HepG2 (cell line): Measurements from ENCODE around the gene CAPN12. TPM values are rescaled to one million over a fixed set of nuclear protein-coding genes. Genes with fewer than 3 reads are reported as not detected.

Source experiments
- AGO2 ChIP-seq: fragments of 200-400 bp; formaldehyde crosslinking; optimal IDR thresholded peaks from 2 replicates; pipeline ENCODE3; 2017; ENCODE audit warnings: mild to moderate bottlenecking, low read depth, low read length, moderate library complexity
- FLYWCH1 ChIP-seq: sonication (generic); formaldehyde crosslinking; IDR thresholded peaks from 2 replicates; pipeline ENCODE4 v1.8.1; 2023; ENCODE audit warnings: mild to moderate bottlenecking, missing genetic modification reagents
- GMEB1 ChIP-seq: sonication (generic); formaldehyde crosslinking; IDR thresholded peaks from 2 replicates; pipeline ENCODE4 v1.5.1; 2020; ENCODE audit warnings: missing genetic modification reagents, mild to moderate bottlenecking, borderline replicate concordance
- HCFC1 ChIP-seq: fragments of 150-350 bp; IDR thresholded peaks from 2 replicates; pipeline ENCODE4 v1.6.1; 2014; ENCODE audit warnings: low read depth, low read length
- HDAC2 ChIP-seq: sonication (generic); formaldehyde crosslinking; IDR thresholded peaks from 2 replicates; pipeline ENCODE4 v1.4.0; 2020; ENCODE audit warnings: missing genetic modification reagents
- IRF2 ChIP-seq: IDR thresholded peaks from 2 replicates; pipeline ENCODE4 v1.6.1; 2018; ENCODE audit warnings: missing genetic modification reagents, missing compliant biosample characterization
- NFIB ChIP-seq: sonication (generic); formaldehyde crosslinking; IDR thresholded peaks from 2 replicates; pipeline ENCODE4 v1.9.0; 2021; ENCODE audit warnings: missing genetic modification reagents, mild to moderate bottlenecking, borderline replicate concordance
- RBM39 ChIP-seq: fragments of 200-400 bp; formaldehyde crosslinking; IDR thresholded peaks from one replicate; pipeline ENCODE4 v1.6.1; 2018; ENCODE audit warnings: antibody characterized with exemption, mild to moderate bottlenecking, low read depth, low read length; ENCODE audit not compliant: poor library complexity, severe bottlenecking
- SMAD3 ChIP-seq: sonication (generic); formaldehyde crosslinking; IDR thresholded peaks from 2 replicates; pipeline ENCODE4 v1.4.0; 2020; ENCODE audit warnings: missing genetic modification reagents
- TOPORS ChIP-seq: sonication (generic); formaldehyde crosslinking; IDR thresholded peaks from 2 replicates; pipeline ENCODE4 v1.8.0; 2023; ENCODE audit warnings: mild to moderate bottlenecking, missing genetic modification reagents
- ZFP82 ChIP-seq: sonication (generic); formaldehyde crosslinking; IDR thresholded peaks from 2 replicates; pipeline ENCODE4 v1.5.1; 2020; ENCODE audit warnings: mild to moderate bottlenecking, missing genetic modification reagents, borderline replicate concordance
- ZNF180 ChIP-seq: sonication (generic); formaldehyde crosslinking; IDR thresholded peaks from 2 replicates; pipeline ENCODE4 v1.4.0; 2020; ENCODE audit warnings: low read depth, missing genetic modification reagents, borderline replicate concordance
- ZNF672 ChIP-seq: sonication (generic); formaldehyde crosslinking; IDR thresholded peaks from 2 replicates; pipeline ENCODE4 v1.8.1; 2022; ENCODE audit warnings: missing genetic modification reagents
- ZNF770 ChIP-seq: sonication (generic); formaldehyde crosslinking; IDR thresholded peaks from 2 replicates; pipeline ENCODE4 v1.5.0; 2020; ENCODE audit warnings: mild to moderate bottlenecking, missing genetic modification reagents
- ZNF878 ChIP-seq: sonication (generic); formaldehyde crosslinking; IDR thresholded peaks from 2 replicates; pipeline ENCODE4 v1.8.1; 2023; ENCODE audit warnings: mild to moderate bottlenecking, missing genetic modification reagents, moderate library complexity
- polyA plus RNA-seq, 8 experiments: library from polyadenylated mRNA; depleted of rRNA in 3 of 8; stranded (reverse) in 7 of 8; unstranded in 1 of 8; fragments of >200 nt; fragmentation: Illumina TruSeq in 4 of 8; extraction: Trizol in 4 of 8; gene quantifications; 2 replicates each; pipeline versions ENCODE4 v1.2.1 to v1.2.3, GENCODE V29; 2011 to 2016; ENCODE audit warnings: low read depth in 4 of 8, missing spikeins in 1 of 8, mixed read lengths in 1 of 8; ENCODE audit not compliant: insufficient read depth in 1 of 8
- total RNA-seq, 5 experiments: library from RNA; depleted of rRNA; stranded (reverse); fragments of >200 nt; fragmentation: Illumina TruSeq; extraction: Trizol; gene quantifications; 2 replicates each; pipeline ENCODE4 v1.2.3, GENCODE V29; 2016; ENCODE audit warnings: low read depth in 1 of 5
- TF ChIP-seq, protein P1 (sequence below): sonication (generic); formaldehyde crosslinking; IDR thresholded peaks from 2 replicates; pipeline ENCODE4 v1.4.0; 2020; ENCODE audit warnings: missing genetic modification reagents
- TF ChIP-seq, protein P2 (sequence below): sonication (generic); formaldehyde crosslinking; IDR thresholded peaks from 2 replicates; pipeline ENCODE4 v1.8.1; 2023; ENCODE audit warnings: missing genetic modification reagents, inconsistent platforms, borderline replicate concordance
- TF ChIP-seq, protein P3 (sequence below): sonication (generic); formaldehyde crosslinking; IDR thresholded peaks from 2 replicates; pipeline ENCODE4 v1.4.0; 2020; ENCODE audit warnings: missing genetic modification reagents

CAPN12 gene
- total and polyA plus RNA-seq, 2 of the 13 experiments (the other 11 are each of a cell fraction or from before 2014, with no cell fraction given) = 1.6 to 13.6 TPM

DNA sequence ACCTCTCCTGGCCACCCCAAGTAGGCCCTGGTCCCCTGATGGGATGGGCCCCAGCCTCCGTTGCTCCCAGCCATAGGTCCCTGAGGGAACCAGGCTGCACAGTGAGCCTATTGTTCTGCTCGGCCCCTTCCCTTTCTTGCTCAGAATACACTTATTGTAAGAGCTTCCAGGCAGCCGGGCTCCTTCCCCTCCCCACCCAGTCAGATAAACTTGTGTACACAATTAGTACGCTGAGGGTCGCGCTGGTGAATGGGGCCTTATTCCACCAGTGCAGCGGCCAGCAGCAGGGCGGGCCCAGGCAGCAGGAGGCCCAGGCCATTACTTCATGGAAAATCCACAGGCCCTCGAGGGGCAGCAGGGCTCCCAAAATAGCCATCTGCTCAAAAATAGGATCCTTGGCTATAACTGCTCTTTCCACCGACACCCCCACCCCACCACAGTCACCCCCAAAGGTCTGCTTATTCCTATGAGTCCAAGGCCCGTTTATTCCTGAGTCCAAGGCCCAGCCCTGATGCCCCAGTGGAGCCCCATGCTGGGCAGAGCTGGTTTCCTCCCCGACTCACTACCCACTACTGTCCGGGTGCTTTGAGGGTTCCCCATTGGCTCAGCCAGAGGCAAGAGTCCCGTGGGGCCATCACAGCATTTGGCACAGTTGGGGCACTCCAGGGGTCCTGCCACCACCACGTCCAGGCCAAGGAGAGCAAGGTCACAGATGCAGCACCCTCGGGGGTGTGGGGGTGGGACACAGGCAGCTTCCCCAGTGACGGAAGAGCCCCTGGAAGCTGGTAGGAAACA, 22.1 kb downstream of the CAPN12 start (continued):
- TF ChIP-seq IRF2 = peak; percentile 68; the same call in 1 of the 2 replicates
- TF ChIP-seq GMEB1 (CRISPR knock-in tag) = peak; percentile 54; the same call in 1 of the 2 replicates
- TF ChIP-seq AGO2 = peak; percentile 79
- peak; percentile 88 for TF ChIP-seq HDAC2 (CRISPR knock-in tag)
- TF ChIP-seq ZNF878 (CRISPR knock-in tag) = no peak
- TF ChIP-seq ZNF180 (CRISPR knock-in tag) = no peak
- TF ChIP-seq HCFC1 = no peak
- no peak for TF ChIP-seq ZFP82 (CRISPR knock-in tag)
- TF ChIP-seq, protein P1, sequence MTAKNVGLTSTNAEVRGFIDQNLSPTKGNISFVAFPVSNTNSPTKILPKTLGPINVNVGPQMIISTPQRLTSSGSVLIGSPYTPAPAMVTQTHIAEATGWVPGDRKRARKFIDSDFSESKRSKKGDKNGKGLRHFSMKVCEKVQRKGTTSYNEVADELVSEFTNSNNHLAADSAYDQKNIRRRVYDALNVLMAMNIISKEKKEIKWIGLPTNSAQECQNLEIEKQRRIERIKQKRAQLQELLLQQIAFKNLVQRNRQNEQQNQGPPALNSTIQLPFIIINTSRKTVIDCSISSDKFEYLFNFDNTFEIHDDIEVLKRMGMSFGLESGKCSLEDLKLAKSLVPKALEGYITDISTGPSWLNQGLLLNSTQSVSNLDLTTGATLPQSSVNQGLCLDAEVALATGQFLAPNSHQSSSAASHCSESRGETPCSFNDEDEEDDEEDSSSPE (CRISPR knock-in tag) = no peak
- no peak for TF ChIP-seq RBM39
- 0 out of 2 replicates have a peak, but pooled peaks have one; percentile 66 for TF ChIP-seq TOPORS
- 0 out of 2 replicates have a peak, but pooled peaks have one; percentile 78 for TF ChIP-seq SMAD3 (CRISPR knock-in tag)
- TF ChIP-seq, protein P2, sequence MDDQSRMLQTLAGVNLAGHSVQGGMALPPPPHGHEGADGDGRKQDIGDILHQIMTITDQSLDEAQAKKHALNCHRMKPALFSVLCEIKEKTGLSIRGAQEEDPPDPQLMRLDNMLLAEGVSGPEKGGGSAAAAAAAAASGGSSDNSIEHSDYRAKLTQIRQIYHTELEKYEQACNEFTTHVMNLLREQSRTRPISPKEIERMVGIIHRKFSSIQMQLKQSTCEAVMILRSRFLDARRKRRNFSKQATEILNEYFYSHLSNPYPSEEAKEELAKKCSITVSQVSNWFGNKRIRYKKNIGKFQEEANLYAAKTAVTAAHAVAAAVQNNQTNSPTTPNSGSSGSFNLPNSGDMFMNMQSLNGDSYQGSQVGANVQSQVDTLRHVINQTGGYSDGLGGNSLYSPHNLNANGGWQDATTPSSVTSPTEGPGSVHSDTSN (CRISPR knock-in tag) = no peak
- no peak for TF ChIP-seq FLYWCH1
- TF ChIP-seq ZNF672 (CRISPR knock-in tag) = no peak
- TF ChIP-seq, protein P3, sequence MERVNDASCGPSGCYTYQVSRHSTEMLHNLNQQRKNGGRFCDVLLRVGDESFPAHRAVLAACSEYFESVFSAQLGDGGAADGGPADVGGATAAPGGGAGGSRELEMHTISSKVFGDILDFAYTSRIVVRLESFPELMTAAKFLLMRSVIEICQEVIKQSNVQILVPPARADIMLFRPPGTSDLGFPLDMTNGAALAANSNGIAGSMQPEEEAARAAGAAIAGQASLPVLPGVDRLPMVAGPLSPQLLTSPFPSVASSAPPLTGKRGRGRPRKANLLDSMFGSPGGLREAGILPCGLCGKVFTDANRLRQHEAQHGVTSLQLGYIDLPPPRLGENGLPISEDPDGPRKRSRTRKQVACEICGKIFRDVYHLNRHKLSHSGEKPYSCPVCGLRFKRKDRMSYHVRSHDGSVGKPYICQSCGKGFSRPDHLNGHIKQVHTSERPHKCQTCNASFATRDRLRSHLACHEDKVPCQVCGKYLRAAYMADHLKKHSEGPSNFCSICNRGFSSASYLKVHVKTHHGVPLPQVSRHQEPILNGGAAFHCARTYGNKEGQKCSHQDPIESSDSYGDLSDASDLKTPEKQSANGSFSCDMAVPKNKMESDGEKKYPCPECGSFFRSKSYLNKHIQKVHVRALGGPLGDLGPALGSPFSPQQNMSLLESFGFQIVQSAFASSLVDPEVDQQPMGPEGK (CRISPR knock-in tag) = peak; percentile 93
- TF ChIP-seq NFIB (CRISPR knock-in tag) = no peak
- no peak for TF ChIP-seq ZNF770 (CRISPR knock-in tag)
